Heart left ventricle (tissue), 11 donors: Measurements from ENCODE around the gene NECTIN2. TPM values are rescaled to one million over a fixed set of nuclear protein-coding genes. Genes with fewer than 3 reads are reported as not detected.

Experiments
- polyA plus RNA-seq, 2 donors: library from polyadenylated mRNA; stranded (reverse); fragments of 200-250 nt; gene quantifications; one replicate each; pipeline ENCODE4 v1.2.3, GENCODE V29; 2013
- total RNA-seq, 9 donors: library from RNA; depleted of rRNA in 2 of 9; stranded (reverse); fragments of >200 nt in 2 of 9; fragmentation: NEBNext Ultra II Directional in 3 of 9; extraction: Animal tissue kit (Norgen Biotek cat#: 25700) in 3 of 9; gene quantifications; one replicate each; pipeline versions ENCODE4 v1.1.0 to v1.2.4, GENCODE V29; 2016 to 2023
- donor health status: ischemic (EF 13 %, LVEDD 7.1; RV severe dilation, severe dysfunction).
- donor health status: healthy with polysubstance abuse.
- donor health status: DM: no; HTN: yes; CAD: no.
- donor health status: DM: no; HTN: no; CAD: no.
- donor health status: ischemic (EF 25% LVEDD 5.7; RV mildly dilated, moderate dysfunction).
- donor health status: healthy.
- donor health status: DM: yes; HTN: yes; CAD: no.
- donor health status: PGD.
- donor health status: nonischemic (EF 23%, LVEDD 6.1; RV moderate dilation, normal function).

NECTIN2 gene
- total and polyA plus RNA-seq, 11 donors, result 37.0 to 99.6 (median 57.6) TPM

Other genes starting within 250 kb of the NECTIN2 start
- 1 to 10 TPM in 1 of 9 donors, under 1 TPM in 1, not detected in 7; 0.21 to 3.5 TPM for gene IGSF23, start 232.7 kb upstream of the NECTIN2 start, total RNA-seq
- under 1 TPM in 1 of 2 donors, not detected in 1; 0.83 TPM for gene IGSF23, start 232.7 kb upstream of the NECTIN2 start, polyA plus RNA-seq
- 100 to 1,000 TPM in 2 of 9 donors, 10 to 100 TPM in 7; 33.7 to 140 (median 49.1) TPM for gene PVR, start 202.4 kb upstream of the NECTIN2 start, total RNA-seq
- gene PVR, start 202.4 kb upstream of the NECTIN2 start, polyA plus RNA-seq, result 100 to 1,000 TPM in 1 of 2 donors, 10 to 100 TPM in 1; 34.1 to 143 TPM
- 1 to 10 TPM; 1.9 to 8.3 (median 5.1) TPM for gene CEACAM19, start 174.8 kb upstream of the NECTIN2 start, total RNA-seq
- gene CEACAM19, start 174.8 kb upstream of the NECTIN2 start, polyA plus RNA-seq, result 10 to 100 TPM in 1 of 2 donors, 1 to 10 TPM in 1; 5.1 to 12.8 TPM
- gene CEACAM16, start 147.1 kb upstream of the NECTIN2 start, total RNA-seq, result not detected
- not detected for gene CEACAM16, start 147.1 kb upstream of the NECTIN2 start, polyA plus RNA-seq
- gene BCL3, start 97.6 kb upstream of the NECTIN2 start, total RNA-seq, result 10 to 100 TPM; 11.7 to 90.5 (median 22.9) TPM
- gene BCL3, start 97.6 kb upstream of the NECTIN2 start, polyA plus RNA-seq, result 10 to 100 TPM; 18.6 to 18.9 TPM
- not detected for gene CBLC, start 68.4 kb upstream of the NECTIN2 start, total RNA-seq
- gene CBLC, start 68.4 kb upstream of the NECTIN2 start, polyA plus RNA-seq, result under 1 TPM in 1 of 2 donors, not detected in 1; 0.04 TPM
- gene BCAM, start 37.2 kb upstream of the NECTIN2 start, total RNA-seq, result 100 to 1,000 TPM in 4 of 9 donors, 10 to 100 TPM in 5; 50.9 to 160 (median 94.3) TPM
- 100 to 1,000 TPM in 1 of 2 donors, 10 to 100 TPM in 1; 55.3 to 126 TPM for gene BCAM, start 37.2 kb upstream of the NECTIN2 start, polyA plus RNA-seq
- gene TOMM40, start 45.0 kb downstream of the NECTIN2 start, total RNA-seq, result 10 to 100 TPM; 32.2 to 58.8 (median 46.3) TPM
- 10 to 100 TPM; 41.3 to 79.9 TPM for gene TOMM40, start 45.0 kb downstream of the NECTIN2 start, polyA plus RNA-seq
- gene APOE, start 59.5 kb downstream of the NECTIN2 start, total RNA-seq, result 100 to 1,000 TPM in 2 of 9 donors, 10 to 100 TPM in 5, 1 to 10 TPM in 2; 4.1 to 149 (median 25.7) TPM
- 10 to 100 TPM; 33.2 to 35.7 TPM for gene APOE, start 59.5 kb downstream of the NECTIN2 start, polyA plus RNA-seq
- gene APOC1, start 68.3 kb downstream of the NECTIN2 start, total RNA-seq, result 10 to 100 TPM in 2 of 9 donors, 1 to 10 TPM in 5, under 1 TPM in 1, not detected in 1; 0.83 to 84.7 (median 3.8) TPM
- gene APOC1, start 68.3 kb downstream of the NECTIN2 start, polyA plus RNA-seq, result 1 to 10 TPM; 1.1 to 2.1 TPM
- gene APOC4, start 95.9 kb downstream of the NECTIN2 start, total RNA-seq, result not detected
- not detected for gene APOC4, start 95.9 kb downstream of the NECTIN2 start, polyA plus RNA-seq
- 1 to 10 TPM in 2 of 9 donors, under 1 TPM in 1, not detected in 6; 0.70 to 1.6 (median 1.3) TPM for gene APOC2, start 99.8 kb downstream of the NECTIN2 start, total RNA-seq
- gene APOC2, start 99.8 kb downstream of the NECTIN2 start, polyA plus RNA-seq, result under 1 TPM in 1 of 2 donors, not detected in 1; 0.19 TPM
- gene CLPTM1, start 109.1 kb downstream of the NECTIN2 start, total RNA-seq, result 100 to 1,000 TPM in 3 of 9 donors, 10 to 100 TPM in 6; 89.2 to 118 (median 96.0) TPM
- gene CLPTM1, start 109.1 kb downstream of the NECTIN2 start, polyA plus RNA-seq, result 100 to 1,000 TPM in 1 of 2 donors, 10 to 100 TPM in 1; 90.9 to 120 TPM
- 10 to 100 TPM in 2 of 9 donors, 1 to 10 TPM in 7; 2.8 to 23.2 (median 6.7) TPM for gene RELB, start 155.2 kb downstream of the NECTIN2 start, total RNA-seq
- 10 to 100 TPM in 1 of 2 donors, 1 to 10 TPM in 1; 1.6 to 15.0 TPM for gene RELB, start 155.2 kb downstream of the NECTIN2 start, polyA plus RNA-seq
- gene CLASRP, start 192.7 kb downstream of the NECTIN2 start, total RNA-seq, result 10 to 100 TPM; 26.0 to 68.2 (median 32.4) TPM
- gene CLASRP, start 192.7 kb downstream of the NECTIN2 start, polyA plus RNA-seq, result 10 to 100 TPM; 25.8 to 47.5 TPM
- 1 to 10 TPM in 1 of 9 donors, under 1 TPM in 6, not detected in 2; 0.16 to 1.2 (median 0.36) TPM for gene ZNF296, start 230.2 kb downstream of the NECTIN2 start, total RNA-seq
- under 1 TPM; 0.19 to 0.46 TPM for gene ZNF296, start 230.2 kb downstream of the NECTIN2 start, polyA plus RNA-seq
- gene GEMIN7, start 233.0 kb downstream of the NECTIN2 start, total RNA-seq, result 10 to 100 TPM; 11.4 to 22.0 (median 17.0) TPM
- gene GEMIN7, start 233.0 kb downstream of the NECTIN2 start, polyA plus RNA-seq, result 10 to 100 TPM; 25.0 to 40.8 TPM
- gene PPP1R37, start 246.9 kb downstream of the NECTIN2 start, total RNA-seq, result 10 to 100 TPM; 16.0 to 33.7 (median 17.1) TPM
- gene PPP1R37, start 246.9 kb downstream of the NECTIN2 start, polyA plus RNA-seq, result 10 to 100 TPM; 24.0 to 27.9 TPM